Heart right ventricle (tissue), 16 donors: ENCODE data around the gene NACC1. TPM values are rescaled to one million over a fixed set of nuclear protein-coding genes. Genes with fewer than 3 reads are reported as not detected.

Experiments used
- ATAC-seq, 8 donors: fragments of 200-7000 bp; cut with Tn5 transposase; one replicate each; pipeline ENCODE4 v1.9.1; 2020; ENCODE audit warnings: mild to moderate bottlenecking in 8 of 8, moderate library complexity in 8 of 8, moderate number of reproducible peaks in 1 of 8
- DNase-seq, 2 donors: peaks; one replicate each; pipeline ENCODE4 v3.0.0-alpha.2; 2020
- H3K27ac ChIP-seq, 10 donors: fragments of 200-600 bp; sonication (generic) in 2 of 10; one replicate each; pipeline versions ENCODE4 v1.5.0 to v1.8.0; 2020 to 2022; ENCODE audit warnings: mild to moderate bottlenecking in 3 of 10
- H3K27me3 ChIP-seq, 7 donors: fragments of 200-600 bp; one replicate each; pipeline ENCODE4 v1.8.0; 2021 to 2022; ENCODE audit warnings: mild to moderate bottlenecking in 2 of 7
- H3K36me3 ChIP-seq, 9 donors: fragments of 200-600 bp; sonication (generic) in 1 of 9; one replicate each; pipeline versions ENCODE4 v1.5.0 to v1.8.0; 2020 to 2022; ENCODE audit warnings: mild to moderate bottlenecking in 2 of 9
- H3K4me1 ChIP-seq, 9 donors: fragments of 200-600 bp; sonication (generic) in 1 of 9; one replicate each; pipeline versions ENCODE4 v1.5.0 to v1.8.0; 2020 to 2022; ENCODE audit warnings: mild to moderate bottlenecking in 4 of 9
- H3K4me3 ChIP-seq, 10 donors: fragments of 200-600 bp; sonication (generic) in 2 of 10; one replicate each; pipeline versions ENCODE4 v1.5.0 to v1.8.0; 2020 to 2022; ENCODE audit warnings: mild to moderate bottlenecking in 7 of 10, moderate library complexity in 2 of 10
- H3K9me3 ChIP-seq, 11 donors: fragments of 200-600 bp in 10 of 11; sonication (generic) in 2 of 11; one replicate each; pipeline versions ENCODE4 v1.5.0 to v1.8.0; 2013 to 2022; ENCODE audit warnings: mild to moderate bottlenecking in 2 of 11, control low read depth in 1 of 11, moderate library complexity in 1 of 11
- CTCF ChIP-seq, 9 donors: fragments of 200-600 bp; sonication (generic) in 2 of 9; IDR thresholded peaks; one replicate each; pipeline versions ENCODE4 v1.5.0 to v1.8.0; 2021 to 2022; ENCODE audit warnings: antibody characterized with exemption in 9 of 9, mild to moderate bottlenecking in 5 of 9, moderate library complexity in 1 of 9
- WGBS, 2 donors: extraction: QIAGEN DNeasy Blood & Tissue Kit; methylation state at CpG; one replicate each; pipeline ENCODE4 v1.1.7; 2013; ENCODE audit warnings: inconsistent platforms in 1 of 2; 5-methylcytosine and 5-hydroxymethylcytosine counted together
- intact Hi-C, 10 donors: fragments of 100-400 bp; cut with DNase I; formaldehyde crosslinking; loops; one replicate each; pipeline versions ENCODE4 v1.11.1 to v1.14.2; 2022
- polyA plus RNA-seq, 2 donors: library from polyadenylated mRNA; stranded (reverse); fragments of 200-250 nt; gene quantifications; one replicate each; pipeline ENCODE4 v1.2.3, GENCODE V29; 2013
- total RNA-seq, 10 donors: library from RNA; stranded (reverse); fragmentation: NEBNext Ultra II Directional in 3 of 10; extraction: Animal tissue kit (Norgen Biotek cat#: 25700) in 3 of 10; gene quantifications; one replicate each; pipeline versions ENCODE4 v1.2.1 to v1.2.4, GENCODE V29; 2021 to 2023
- donor health status: Arrhythmogenic right ventricular cardiomyopathy.
- donor health status: ischemic (EF 13 %, LVEDD 7.1; RV severe dilation, severe dysfunction).
- donor health status: healthy with polysubstance abuse.
- donor health status: DM: no; HTN: yes; CAD: no.
- donor health status: DM: no; HTN: no; CAD: no.
- donor health status: ischemic (EF 25% LVEDD 6.9; RV normal size, moderate dysfunction).
- donor health status: ischemic (EF 25% LVEDD 5.7; RV mildly dilated, moderate dysfunction).
- donor health status: healthy.
- donor health status: DM: yes; HTN: yes; CAD: no.
- donor health status: Ischemic cardiomyopathy.
- donor health status: ischemic (EF 35%, LVEDD 5.7; RV mildly dilated, moderate dysfunction).
- donor health status: nonischemic (EF 11% LVEDD 7.7; RV severe dilation, severe dysfunction).
- donor health status: DM: yes; HTN: yes; CAD: no.
- donor health status: PGD.
- donor health status: ischemic (EF 29% LVEDD 5.4; RV normal size, mild dysfunction).
- donor health status: nonischemic (EF 23%, LVEDD 6.1; RV moderate dilation, normal function).

The NACC1 gene
- total and polyA plus RNA-seq, 12 donors = 23.9 to 58.0 (median 33.0) TPM

GRCh38 chr19:13083627-13084026 is 34.4 kb upstream of the NACC1 start:
- ATAC-seq (no peak), DNase-seq (no peak)
- Histone ChIP-seq H3K4me1 (peaks cover 23 to 60% (median 41%) of the 10 kb centered on the region in 9 donors), H3K4me3 (no peak overlapping the region), H3K9me3 (no peaks in the 10 kb centered on the region), H3K27ac (peak overlapping the region in 4 of 10 donors; percentile 14 to 66 (median 42)), H3K36me3 (peaks cover 0 to 81% (median 11%) of the 10 kb centered on the region in 9 donors), H3K27me3 (no peaks in the 10 kb centered on the region)
- TF ChIP-seq CTCF (IDR thresholded peaks at IDR 0.05) = no peak
- WGBS, 2 donors = 88 to 97% methylated on average over 9 of the region's 9 CpGs
- intact Hi-C loops = no loop called here

GRCh38 chr19:13085666-13086065 is 32.4 kb upstream of the NACC1 start:
- peak overlapping the region in 7 of 10 donors; percentile 24 to 68 (median 40) for H3K27ac ChIP-seq
- no peak for TF ChIP-seq CTCF (IDR thresholded peaks at IDR 0.05)
- peaks cover 0 to 85% (median 11%) of the 10 kb centered on the region in 9 donors for H3K36me3 ChIP-seq
- intact Hi-C loops = loop anchor here in 1 of 10 donors (5.0 kb wide), 1 partner anchor 93 kb away; no protein-coding TSS in a partner anchor
- H3K4me1 ChIP-seq = peaks cover 25 to 58% (median 36%) of the 10 kb centered on the region in 9 donors
- no peaks in the 10 kb centered on the region for H3K9me3 ChIP-seq
- no peak for DNase-seq
- 23 to 26% methylated on average over 7 of the region's 7 CpGs for WGBS, 2 donors
- no peak overlapping the region for H3K4me3 ChIP-seq
- peak in 3 of 8 donors; percentile 20 to 58 (median 39) for ATAC-seq
- H3K27me3 ChIP-seq = no peaks in the 10 kb centered on the region

GRCh38 chr19:13086341-13086740 is 31.7 kb upstream of the NACC1 start:
- Histone ChIP-seq H3K27me3 (no peaks in the 10 kb centered on the region), H3K9me3 (no peaks in the 10 kb centered on the region), H3K36me3 (peaks cover 0 to 87% (median 11%) of the 10 kb centered on the region in 9 donors), H3K27ac (peak overlapping the region in 5 of 10 donors; percentile 25 to 68 (median 41)), H3K4me3 (no peak overlapping the region), H3K4me1 (peaks cover 30 to 63% (median 40%) of the 10 kb centered on the region in 9 donors)
- no peak for TF ChIP-seq CTCF (IDR thresholded peaks at IDR 0.05)
- no peak for DNase-seq
- 70 to 71% methylated on average over 2 of the region's 2 CpGs for WGBS, 2 donors
- intact Hi-C loops = loop anchor here in 1 of 10 donors (5.0 kb wide), 1 partner anchor 94 kb away; no protein-coding TSS in a partner anchor
- ATAC-seq = no peak

- Histone ChIP-seq H3K27ac (peak overlapping the region in 1 of 10 donors; percentile 68), H3K4me3 (no peak overlapping the region), H3K27me3 (no peaks in the 10 kb centered on the region), H3K36me3 (peaks cover 0 to 77% (median 11%) of the 10 kb centered on the region in 9 donors), H3K9me3 (no peaks in the 10 kb centered on the region), H3K4me1 (peaks cover 33 to 63% (median 43%) of the 10 kb centered on the region in 9 donors)
- ATAC-seq = no peak
- WGBS, 2 donors = 92 to 94% methylated on average over 12 of the region's 12 CpGs
- DNase-seq = no peak
- intact Hi-C loops = loop anchor here in 1 of 10 donors (5.0 kb wide), 1 partner anchor 95 kb away; no protein-coding TSS in a partner anchor
- TF ChIP-seq CTCF (IDR thresholded peaks at IDR 0.05) = no peak
Measured at GRCh38 chr19:13087295-13087694, 30.8 kb upstream of the NACC1 start.
